Right renal pelvis (tissue), 4 donors: ENCODE results near the gene GP2. TPM values are rescaled to one million over a fixed set of nuclear protein-coding genes. Genes with fewer than 3 reads are reported as not detected.

Source experiments
- polyA plus RNA-seq, 4 donors: library from polyadenylated mRNA; unstranded; fragments of 120-200 nt; gene quantifications; one replicate each; pipeline ENCODE4 v1.2.1, GENCODE V29; 2013; ENCODE audit not compliant: insufficient read length in 4 of 4

GP2 gene
- polyA plus RNA-seq, 4 donors = 1.6 to 4.6 (median 2.9) TPM

Other genes starting within 250 kb of the GP2 start
- gene UMOD, start 25.2 kb upstream of the GP2 start, polyA plus RNA-seq = 100 to 1,000 TPM; 117 to 243 (median 186) TPM
- under 1 TPM in 1 of 4 donors, not detected in 3; 0.09 TPM for gene PDILT, start 77.2 kb upstream of the GP2 start, polyA plus RNA-seq
- 1 to 10 TPM; 4.4 to 7.1 (median 6.4) TPM for gene ACSM5, start 82.0 kb upstream of the GP2 start, polyA plus RNA-seq
- gene ACSM2A, start 124.0 kb upstream of the GP2 start, polyA plus RNA-seq = 10 to 100 TPM; 57.3 to 76.3 (median 59.0) TPM
- 10 to 100 TPM; 45.1 to 95.4 (median 58.7) TPM for gene ACSM2B, start 248.9 kb upstream of the GP2 start, polyA plus RNA-seq